Stimulated activated CD8-positive, alpha-beta memory T cell treated with anti-CD3 and anti-CD28 coated beads, Interleukin-7, amount 100 ng/mL, for 1 hour (primary cell): ENCODE results near the gene NOS2.
"Not testable (repeated sequence)": the region's sequence is repeated elsewhere in the genome, so short reads cannot be mapped to it uniquely, and the experiment has no call there.

Source experiments
- DNase-seq, 2 donors: peaks; one replicate each; pipeline ENCODE4 v3.0.0-alpha.2; 2020; ENCODE audit warnings: low read depth in 2 of 2

NOS2 gene

DNA sequence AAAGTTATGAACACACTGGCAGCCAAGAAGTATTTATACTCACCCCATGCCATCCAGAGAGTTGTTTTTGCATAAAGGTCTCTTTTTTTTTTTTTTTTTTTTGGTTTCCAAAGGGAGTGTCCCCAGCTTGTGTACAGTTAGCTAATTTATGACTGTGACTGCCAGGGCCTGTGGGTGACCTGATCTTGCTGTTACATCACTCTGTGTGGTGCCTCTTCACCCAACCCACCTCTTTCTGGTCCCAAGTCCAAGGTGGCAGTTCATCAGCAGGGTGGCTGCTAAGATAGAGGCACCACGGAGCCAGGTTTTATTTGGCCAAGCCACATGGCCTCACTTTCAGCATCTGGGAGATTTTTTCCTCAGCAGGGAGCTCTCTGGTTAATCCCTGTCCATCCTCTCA, at the start of gene NOS2:
NOS2 (minus strand) TSS at position 8 of the 400 bp plus-strand sequence. CDS start 1,720 bp downstream, outside the sequence.
- no peak for DNase-seq

DNA sequence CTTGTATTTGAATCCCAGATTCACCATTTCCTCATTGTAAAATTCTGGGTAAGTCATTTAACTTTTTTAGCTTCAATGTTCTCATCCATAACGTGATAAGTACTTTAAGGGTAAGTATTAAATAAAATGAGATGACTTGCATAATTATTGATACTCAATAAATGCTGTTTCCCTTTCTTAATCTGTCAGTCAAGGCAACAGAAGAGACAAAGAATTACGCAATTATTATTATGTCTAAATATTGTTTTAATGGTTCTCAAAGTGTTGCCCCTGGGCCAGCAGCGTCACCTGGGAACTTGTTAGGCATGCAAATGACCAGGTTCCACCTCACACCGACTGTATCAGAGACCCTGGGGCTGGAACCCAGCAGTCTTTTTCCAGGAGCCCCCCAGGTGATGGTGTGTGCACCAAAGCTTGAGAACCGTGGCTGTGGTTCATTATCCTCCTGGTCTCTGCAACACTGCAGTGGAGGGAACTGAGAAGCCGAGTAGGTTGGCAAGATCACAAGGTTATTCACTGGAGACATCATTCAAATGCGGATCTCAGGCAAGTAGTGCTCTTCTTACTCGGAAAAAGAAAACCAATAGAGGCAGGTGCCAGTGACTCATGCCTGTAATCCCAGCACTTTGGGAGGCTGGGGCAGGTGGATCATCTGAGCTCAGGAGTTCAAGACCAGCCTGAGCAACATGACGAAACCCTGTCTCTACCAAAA, 49.3 kb upstream of the NOS2 start:
- no peak for DNase-seq

DNA sequence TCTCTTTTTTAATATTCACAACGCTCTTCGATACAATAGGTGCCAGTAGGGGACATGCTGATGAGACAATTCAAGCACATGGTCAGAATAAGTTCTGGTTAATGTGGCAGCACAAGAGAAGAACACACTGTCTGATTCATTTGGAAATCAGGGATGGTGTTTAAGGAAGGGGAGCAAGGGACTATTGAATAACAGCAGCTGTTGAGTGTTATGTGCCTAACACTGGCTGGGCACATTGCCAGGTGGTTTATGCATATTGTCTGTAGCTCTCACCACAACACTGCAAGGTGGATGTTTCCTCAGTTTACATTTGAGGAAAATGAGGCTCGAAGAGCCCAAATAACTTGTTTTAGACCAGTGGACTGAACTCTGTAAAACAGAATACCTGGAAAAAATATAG, 48.6 kb upstream of the NOS2 start:
- DNase-seq: no peak

DNA sequence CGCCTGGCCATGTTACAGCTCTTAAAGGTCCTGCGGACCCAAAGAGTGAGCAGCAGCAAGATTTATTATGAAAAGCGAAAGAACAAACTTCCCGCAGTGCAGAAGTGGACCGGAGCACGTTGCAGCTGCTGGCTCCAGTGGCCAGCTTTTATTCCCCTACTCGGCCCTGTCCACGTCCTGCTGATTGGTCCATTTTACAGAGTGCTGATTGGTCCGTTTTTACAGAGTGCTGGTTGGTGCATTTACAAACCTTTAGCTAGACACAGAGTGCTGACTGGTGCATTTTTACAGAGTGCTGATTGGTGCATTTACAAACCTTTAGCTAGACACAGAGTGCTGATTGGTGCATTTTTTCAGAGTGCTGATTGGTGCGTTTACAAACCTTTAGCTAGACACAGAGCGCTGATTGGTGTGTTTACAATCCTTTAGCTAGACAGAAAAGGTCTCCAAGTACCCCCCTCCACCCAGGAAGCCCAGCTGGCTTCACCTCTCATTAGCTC, 46.5 kb upstream of the NOS2 start:
- DNase-seq: not testable (repeated sequence)

DNA sequence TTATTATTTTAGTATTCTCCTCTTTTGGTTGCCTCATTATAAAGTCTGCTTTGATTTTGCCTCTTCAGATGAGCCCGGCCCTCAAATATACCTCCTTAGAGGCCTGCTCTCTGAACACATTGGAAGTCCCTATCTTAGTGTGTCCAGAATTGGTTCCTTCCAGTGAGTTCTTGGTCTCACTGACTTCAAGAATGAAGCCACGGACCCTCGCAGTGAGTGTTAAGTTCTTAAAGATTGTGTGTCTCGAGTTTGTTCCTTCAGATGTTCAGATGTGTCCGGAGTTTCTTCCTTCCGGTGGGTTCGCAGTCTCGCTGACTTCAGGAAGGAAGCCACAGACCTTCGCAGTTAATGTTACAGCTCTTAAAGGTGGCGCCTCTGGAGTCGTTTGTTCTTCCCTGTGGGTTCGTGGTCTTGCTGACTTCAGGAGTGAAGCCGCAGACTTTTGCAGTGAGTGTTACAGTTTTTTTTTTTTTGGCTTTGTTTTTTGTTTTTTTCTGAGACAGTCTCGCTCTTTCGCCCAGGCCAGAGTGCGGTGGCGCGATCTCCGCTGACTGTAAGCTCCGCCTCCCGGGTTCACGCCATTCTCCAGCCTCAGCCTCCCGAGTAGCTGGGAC, 45.8 kb upstream of the NOS2 start:
- no peak for DNase-seq

DNA sequence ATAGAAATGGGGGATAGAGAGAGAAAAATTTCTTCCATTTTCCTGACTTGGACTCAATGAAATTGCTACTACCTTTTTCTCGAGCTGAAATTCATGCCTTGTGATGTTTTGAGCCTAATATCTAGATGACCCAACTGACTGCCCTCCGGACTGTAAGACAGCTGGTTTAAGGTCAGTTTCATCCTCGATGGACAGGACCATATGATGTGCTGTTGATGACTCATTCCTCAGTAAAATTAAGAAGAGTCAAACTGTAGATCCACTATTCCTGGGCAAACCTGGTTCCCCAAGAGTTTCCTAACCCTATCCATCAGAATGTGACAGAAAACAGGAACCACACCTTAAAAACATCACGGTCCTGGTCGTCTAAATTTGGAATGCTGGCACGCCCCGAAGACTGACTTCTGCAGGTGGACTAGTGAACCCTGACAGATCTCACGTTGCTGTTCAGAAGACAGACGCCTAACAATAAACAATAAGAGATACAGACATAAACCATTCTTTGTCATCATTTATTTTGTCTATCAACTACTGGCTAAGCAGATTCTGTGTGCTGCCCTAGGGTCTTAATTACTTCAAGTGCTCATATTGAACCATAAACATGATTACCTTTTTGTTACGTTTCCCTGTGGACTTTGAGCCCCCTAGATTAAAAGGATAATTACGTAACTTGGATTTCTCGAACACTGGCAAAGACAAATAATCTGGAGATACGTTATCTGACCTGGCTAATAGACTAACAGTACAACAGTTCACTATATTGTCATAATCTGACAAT, 45.1 kb upstream of the NOS2 start:
- no peak for DNase-seq

DNA sequence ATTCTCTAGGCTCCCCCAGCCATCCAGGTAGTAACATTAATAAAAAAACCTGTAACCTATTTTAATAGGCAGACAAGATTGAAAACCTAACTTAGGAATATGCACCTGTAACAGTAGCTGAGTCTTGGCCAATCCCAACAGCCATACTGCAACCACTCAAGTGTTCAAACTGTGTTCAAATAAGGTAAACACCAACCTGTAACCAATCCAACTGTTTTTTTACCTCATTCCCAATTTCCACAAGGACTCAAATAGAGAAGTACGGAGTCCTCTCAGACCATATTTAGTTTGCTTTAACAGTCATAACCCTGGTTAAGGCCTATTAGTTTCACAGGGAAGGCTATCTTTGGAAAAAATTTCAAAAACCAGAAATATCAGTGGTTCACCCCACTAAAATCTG, 40.4 kb upstream of the NOS2 start:
- DNase-seq: no peak

DNA sequence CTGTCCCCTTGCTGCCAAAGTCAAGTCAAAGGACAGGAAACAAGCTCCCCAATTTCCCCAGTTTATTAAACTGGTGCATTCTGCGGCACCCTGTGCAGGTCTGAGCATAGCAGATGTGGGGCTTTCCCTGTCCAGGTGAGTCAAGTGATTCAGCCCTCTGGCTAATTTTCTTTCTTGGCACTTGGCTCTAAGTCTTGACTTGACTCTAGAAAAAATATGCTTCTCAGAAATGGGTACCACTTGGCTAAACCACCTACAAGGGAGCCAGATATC, 40.0 kb upstream of the NOS2 start:
- not testable (repeated sequence) for DNase-seq

DNA sequence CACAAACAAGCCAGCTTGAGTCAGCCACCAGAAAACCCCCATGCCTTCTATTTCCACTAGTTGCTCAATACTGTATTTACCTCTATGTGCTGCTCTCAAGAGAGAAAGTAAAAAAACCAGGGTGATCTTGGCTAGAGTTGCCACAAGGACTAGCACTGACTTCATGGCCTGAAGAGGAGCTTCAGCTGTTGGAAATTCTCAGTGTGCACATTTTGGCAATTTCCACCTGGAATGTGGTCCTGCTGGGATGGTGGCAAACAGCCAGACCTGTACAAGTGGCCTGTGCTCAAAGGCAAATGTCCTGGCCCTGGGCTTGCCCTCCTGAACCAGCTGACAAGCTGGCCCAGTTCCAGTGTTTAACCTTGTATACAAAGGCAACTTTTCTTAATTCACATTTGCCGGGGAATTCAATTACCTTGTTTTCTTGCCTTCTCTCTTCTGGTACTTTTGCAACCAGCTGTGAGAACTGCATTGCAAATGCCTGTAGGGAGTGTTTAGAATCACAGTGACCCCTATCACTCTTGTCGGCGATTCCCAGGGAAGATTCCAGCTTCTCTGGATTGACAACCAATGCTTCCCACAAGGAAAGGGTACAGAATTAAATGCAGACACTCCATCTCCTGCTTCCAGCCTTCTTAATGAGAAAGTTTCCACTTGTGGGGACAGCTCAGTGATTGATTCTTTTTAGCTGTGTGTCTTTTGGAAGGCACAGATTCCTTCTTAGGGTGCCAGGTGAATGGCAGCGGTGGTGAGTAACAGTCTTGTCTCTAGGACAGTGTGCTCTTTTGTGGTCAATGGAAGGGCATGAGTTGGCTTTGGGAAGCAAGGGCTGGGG, 39.5 kb upstream of the NOS2 start:
- not testable (repeated sequence) for DNase-seq

DNA sequence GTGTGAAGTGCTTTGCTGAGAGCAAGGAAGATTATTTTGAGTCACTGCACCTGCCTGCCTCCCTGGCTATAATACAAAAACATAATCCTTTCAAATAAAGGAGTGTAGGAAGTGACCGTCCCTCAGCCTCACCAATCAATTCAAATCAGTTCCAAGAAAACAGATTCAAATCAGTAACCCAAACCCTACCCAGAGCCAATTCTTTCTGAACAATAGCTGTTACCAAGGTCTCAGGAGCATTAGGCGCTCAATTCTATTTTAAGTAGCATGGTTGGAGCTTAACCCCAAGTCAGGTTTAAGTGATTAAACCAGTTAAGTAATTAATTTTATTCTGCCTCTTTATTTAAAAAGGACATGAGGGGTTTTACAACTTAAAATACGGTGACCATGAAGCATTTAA, 38.3 kb upstream of the NOS2 start:
- not testable (repeated sequence) for DNase-seq

DNA sequence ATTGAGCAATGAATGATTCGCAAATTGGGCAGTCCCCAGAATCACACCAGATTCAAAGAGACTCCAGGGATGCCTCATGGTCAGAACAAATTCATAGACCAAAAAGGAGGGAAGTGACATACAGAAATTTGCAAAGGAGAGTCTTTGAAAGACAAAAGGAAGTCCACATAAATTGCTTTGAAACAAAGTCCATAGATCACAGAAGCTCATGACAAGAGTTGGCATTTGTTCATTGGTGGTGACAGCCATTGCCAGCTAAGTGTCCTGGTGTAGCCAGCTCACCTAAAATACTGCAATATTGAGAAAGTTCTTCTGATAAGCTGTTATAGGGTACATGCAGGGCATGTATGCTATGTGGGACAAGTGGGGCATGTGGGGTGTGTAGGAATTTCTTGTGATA, 37.4 kb upstream of the NOS2 start:
- not testable (repeated sequence) for DNase-seq

DNA sequence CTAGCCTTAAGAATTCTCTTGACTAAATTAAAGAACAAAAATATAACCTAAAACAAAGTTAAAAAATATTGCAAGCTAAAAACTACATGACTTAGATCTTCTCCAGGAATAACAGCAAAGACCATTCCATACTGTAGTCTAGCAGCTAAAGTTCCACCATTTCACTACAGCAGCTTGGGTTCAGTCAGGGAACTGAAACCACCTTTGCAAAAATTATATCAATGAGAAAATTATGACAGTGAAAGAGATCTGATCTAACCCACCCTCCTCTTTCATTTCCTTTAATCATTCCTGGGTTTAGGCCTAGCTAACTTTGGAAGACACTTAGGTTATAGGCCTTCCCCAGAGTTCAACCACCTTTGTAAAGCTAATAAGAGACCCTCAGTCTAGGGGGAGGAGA, 36.3 kb upstream of the NOS2 start:
- no peak for DNase-seq

DNA sequence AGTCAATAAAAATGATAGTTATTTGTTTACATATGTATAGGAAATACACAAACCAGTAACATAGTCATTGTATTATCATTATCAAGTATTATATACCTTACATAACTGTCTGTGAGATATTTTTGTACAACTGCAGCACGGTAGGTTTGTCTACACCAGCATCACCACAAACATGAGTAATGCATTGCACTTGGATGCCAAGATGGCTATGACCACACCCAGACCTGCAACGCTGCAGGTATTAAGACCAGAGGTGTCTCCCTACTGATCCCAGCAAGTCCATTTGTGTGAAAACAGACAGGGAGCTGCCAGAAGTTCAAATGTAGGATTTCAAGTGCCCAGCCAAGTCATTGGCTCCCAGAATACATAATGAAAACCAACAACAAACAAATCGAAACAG, 34.2 kb upstream of the NOS2 start:
- DNase-seq: no peak

DNA sequence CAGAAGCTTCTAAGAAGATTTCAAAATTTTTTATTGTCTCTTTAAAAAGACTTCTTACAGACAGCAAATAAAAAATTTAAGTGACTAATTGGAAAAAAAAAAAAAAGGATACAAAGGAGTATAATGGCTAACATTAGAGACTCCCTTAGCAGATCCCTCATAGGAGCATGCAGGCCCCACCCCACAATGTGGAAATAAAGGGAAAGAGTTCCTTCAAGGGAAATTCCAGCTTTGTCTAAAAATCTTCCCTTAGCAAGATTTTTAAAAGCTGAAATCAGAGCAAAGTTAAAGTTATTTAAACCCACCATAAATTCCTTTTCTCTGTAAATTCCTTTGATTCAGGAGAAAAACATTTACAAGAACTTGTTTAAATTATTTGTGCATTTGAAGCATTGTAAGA, 32.5 kb upstream of the NOS2 start:
- no peak for DNase-seq

DNA sequence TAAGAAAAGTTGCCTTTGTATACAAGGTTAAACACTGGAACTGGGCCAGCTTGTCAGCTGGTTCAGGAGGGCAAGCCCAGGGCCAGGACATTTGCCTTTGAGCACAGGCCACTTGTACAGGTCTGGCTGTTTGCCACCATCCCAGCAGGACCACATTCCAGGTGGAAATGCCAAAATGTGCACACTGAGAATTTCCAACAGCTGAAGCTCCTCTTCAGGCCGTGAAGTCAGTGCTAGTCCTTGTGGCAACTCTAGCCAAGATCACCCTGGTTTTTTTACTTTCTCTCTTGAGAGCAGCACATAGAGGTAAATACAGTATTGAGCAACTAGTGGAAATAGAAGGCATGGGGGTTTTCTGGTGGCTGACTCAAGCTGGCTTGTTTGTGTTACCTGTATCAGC, 29.6 kb upstream of the NOS2 start:
- DNase-seq: not testable (repeated sequence)

DNA sequence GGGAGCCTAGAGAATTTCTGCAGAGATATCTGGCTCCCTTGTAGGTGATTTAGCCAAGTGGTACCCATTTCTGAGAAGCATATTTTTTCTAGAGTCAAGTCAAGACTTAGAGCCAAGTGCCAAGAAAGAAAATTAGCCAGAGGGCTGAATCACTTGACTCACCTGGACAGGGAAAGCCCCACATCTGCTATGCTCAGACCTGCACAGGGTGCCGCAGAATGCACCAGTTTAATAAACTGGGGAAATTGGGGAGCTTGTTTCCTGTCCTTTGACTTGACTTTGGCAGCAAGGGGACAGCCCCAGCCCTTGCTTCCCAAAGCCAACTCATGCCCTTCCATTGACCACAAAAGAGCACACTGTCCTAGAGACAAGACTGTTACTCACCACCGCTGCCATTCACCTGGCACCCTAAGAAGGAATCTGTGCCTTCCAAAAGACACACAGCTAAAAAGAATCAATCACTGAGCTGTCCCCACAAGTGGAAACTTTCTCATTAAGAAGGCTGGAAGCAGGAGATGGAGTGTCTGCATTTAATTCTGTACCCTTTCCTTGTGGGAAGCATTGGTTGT, 28.9 kb upstream of the NOS2 start:
- DNase-seq: not testable (repeated sequence)

DNA sequence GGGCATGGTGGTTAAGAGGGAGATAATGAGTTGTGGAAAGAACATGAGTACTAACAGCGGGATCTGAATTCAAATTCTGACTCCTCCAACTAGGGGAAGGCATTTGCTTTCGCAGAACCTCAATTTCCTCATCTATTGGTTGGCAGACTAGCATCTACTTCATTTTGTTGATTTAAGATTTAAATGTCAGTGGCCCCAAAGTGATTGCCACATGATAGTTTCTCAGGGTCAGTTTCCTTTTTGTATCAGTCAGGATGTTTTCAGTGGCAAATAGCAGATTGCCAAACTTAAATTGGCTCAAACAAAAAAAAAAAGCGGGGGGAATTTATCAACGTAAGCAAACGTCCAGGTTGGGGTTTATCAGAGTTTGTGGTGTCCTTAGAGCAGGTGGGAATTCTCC, 25.1 kb upstream of the NOS2 start:
- DNase-seq: no peak

DNA sequence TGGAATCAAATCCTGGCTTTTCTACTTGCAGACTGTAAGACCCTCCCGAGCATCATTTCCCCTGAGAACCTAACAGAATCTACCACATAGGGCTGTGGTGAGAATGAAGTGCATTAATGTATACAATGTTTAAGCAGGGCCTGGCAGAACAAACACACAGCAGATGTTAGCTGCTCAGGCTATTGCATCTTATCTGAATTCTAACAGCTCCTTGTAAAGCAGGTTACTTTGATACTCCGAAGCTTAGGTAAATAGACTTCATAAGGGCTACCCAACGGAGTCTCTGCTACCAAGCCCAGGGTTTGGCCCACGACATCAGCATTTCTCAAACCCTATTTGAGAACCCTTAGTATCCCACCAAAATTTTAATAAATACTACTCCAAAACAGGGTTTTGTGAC, 24.4 kb upstream of the NOS2 start:
- DNase-seq: no peak

DNA sequence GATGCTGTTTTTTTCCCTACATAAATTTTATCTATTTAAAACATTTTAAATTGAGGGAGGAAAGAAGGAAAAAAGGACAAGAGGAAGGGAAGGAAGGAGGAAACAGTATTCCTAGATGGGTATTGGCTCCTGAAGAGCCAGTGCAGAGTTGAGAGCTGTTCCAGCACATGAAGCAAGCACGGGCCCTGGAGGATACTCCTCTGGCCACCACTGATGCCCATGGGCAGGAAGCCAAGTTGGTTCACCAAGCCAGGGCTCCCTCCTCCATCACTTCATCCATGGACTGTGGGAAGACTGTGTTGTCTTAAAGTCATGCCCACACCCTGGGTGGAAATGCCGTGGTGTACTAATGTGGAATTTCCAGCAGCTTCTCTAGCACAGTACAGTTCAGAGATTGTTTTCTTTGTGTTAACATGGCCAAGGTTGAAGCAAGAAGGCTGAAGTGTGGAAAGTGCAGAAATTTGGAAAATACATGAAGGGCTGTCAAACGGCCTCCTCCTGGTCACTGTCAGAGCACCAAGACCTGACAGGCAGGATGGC, 23.9 kb upstream of the NOS2 start:
- DNase-seq: no peak

DNA sequence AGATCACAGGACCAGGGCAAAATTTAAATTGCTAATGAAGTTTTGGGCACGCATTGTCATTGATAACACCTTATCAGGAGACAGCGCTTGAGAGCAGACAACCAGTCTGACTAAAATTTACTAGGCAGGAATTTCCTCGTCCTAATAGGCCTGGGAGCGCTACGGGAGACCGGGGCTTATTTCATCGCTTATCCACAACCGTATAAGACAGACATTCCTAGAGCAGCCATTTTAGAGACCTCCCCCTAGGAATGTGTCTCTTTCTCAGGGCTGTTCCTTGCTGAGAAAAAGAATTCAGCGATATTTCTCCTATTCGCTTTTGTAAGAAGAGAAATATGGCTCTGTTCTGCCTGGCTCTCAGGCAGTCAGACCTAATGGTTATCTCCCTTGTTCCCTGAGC, 21.8 kb upstream of the NOS2 start:
- not testable (repeated sequence) for DNase-seq

DNA sequence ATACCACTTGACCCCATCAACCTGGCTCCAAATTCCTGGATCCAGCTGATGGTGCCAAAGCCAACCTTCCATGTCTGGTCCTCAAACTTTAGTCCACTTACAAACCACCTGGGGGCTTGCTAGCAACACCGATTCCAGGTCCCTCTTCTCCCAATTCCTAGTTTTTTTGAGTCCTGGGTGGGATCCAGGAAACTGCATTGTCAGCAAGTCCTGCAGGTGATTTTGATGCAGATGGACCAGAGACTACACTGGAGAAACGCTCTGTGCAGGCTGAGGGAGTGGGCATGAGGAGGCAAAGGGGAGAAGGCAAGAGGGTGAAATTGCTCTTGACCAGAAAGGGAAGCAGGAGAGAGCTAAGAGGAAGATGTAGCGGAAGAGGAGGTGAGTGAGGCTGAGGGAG, 21.0 kb upstream of the NOS2 start:
- DNase-seq: no peak
